ENCODE data around the gene SLC33A1.
"Not testable (repeated sequence)": the region's sequence is repeated elsewhere in the genome, so short reads cannot be mapped to it uniquely, and the experiment has no call there.

DNA sequence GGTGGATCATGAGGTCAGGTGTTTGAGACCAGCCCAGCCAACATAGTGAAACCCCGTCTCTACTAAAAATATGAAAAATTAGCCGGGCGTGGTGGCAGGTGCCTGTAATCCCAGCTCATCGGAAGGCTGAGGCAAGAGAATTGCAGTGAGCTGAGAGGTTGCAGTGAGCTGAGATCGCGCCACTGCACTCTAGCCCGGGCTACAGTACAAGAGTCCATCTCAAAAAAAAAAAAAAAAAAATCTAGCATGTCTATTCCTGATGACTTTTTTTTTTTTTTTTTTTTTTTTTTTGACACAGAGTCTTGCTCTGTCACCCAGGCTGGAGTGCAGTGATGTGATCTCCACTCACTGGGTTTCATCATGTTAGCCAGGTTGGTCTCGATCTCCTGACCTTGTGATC, 32.1 kb upstream of the SLC33A1 start:
- TF ChIP-seq POLR2A (IDR thresholded peaks at IDR 0.05), result not testable (repeated sequence)
- TF ChIP-seq, protein P1, sequence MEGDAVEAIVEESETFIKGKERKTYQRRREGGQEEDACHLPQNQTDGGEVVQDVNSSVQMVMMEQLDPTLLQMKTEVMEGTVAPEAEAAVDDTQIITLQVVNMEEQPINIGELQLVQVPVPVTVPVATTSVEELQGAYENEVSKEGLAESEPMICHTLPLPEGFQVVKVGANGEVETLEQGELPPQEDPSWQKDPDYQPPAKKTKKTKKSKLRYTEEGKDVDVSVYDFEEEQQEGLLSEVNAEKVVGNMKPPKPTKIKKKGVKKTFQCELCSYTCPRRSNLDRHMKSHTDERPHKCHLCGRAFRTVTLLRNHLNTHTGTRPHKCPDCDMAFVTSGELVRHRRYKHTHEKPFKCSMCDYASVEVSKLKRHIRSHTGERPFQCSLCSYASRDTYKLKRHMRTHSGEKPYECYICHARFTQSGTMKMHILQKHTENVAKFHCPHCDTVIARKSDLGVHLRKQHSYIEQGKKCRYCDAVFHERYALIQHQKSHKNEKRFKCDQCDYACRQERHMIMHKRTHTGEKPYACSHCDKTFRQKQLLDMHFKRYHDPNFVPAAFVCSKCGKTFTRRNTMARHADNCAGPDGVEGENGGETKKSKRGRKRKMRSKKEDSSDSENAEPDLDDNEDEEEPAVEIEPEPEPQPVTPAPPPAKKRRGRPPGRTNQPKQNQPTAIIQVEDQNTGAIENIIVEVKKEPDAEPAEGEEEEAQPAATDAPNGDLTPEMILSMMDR (IDR thresholded peaks at IDR 0.05), result not testable (repeated sequence)

Data from upper lobe of left lung (tissue), 4 donors.